SK-N-SH (cell line): ENCODE results near the gene SMYD3.

Experiments used
- POLR2AphosphoS5 ChIP-seq: IDR thresholded peaks from 2 replicates; pipeline ENCODE4 v1.6.1; 2012; ENCODE audit warnings: low read depth, low read length
- TF ChIP-seq, protein P1 (sequence below): IDR thresholded peaks from 2 replicates; pipeline ENCODE4 v1.4.0; 2012; ENCODE audit warnings: low read depth
- TF ChIP-seq, protein P2 (sequence below): fragments of 200-600 bp; sonication (generic); IDR thresholded peaks from 2 replicates; pipeline ENCODE4 v1.6.1; 2017; ENCODE audit warnings: antibody characterized with exemption, mild to moderate bottlenecking, moderate library complexity

DNA sequence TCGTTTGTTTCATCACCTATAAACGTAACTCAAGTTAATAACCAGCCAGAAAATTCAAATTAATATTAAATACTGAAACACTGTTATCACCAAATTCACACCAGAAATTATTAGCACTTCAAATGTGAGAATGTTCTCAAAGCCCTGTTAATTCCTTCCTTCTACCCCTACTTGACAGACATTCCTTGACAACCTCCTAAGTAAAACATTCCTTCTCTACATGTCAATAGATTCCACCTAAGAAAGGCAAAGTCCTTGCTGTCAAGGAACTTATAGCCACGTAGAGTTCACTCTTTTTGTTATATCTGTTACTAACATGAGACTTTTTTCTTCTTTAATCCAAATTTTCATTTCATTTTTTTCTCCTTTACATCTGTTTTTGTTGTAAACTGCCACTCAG, 441.5 kb downstream of the SMYD3 start:
- TF ChIP-seq POLR2AphosphoS5, result no peak
- TF ChIP-seq, protein P1, sequence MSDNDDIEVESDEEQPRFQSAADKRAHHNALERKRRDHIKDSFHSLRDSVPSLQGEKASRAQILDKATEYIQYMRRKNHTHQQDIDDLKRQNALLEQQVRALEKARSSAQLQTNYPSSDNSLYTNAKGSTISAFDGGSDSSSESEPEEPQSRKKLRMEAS, result no peak
- TF ChIP-seq, protein P2, sequence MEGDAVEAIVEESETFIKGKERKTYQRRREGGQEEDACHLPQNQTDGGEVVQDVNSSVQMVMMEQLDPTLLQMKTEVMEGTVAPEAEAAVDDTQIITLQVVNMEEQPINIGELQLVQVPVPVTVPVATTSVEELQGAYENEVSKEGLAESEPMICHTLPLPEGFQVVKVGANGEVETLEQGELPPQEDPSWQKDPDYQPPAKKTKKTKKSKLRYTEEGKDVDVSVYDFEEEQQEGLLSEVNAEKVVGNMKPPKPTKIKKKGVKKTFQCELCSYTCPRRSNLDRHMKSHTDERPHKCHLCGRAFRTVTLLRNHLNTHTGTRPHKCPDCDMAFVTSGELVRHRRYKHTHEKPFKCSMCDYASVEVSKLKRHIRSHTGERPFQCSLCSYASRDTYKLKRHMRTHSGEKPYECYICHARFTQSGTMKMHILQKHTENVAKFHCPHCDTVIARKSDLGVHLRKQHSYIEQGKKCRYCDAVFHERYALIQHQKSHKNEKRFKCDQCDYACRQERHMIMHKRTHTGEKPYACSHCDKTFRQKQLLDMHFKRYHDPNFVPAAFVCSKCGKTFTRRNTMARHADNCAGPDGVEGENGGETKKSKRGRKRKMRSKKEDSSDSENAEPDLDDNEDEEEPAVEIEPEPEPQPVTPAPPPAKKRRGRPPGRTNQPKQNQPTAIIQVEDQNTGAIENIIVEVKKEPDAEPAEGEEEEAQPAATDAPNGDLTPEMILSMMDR, result no peak
